ENCODE data around the gene TTLL5. TPM values are rescaled to one million over a fixed set of nuclear protein-coding genes. Genes with fewer than 3 reads are reported as not detected.

Gene TTLL5
- total RNA-seq, 2 experiments from 2014 or later: 19.8 to 26.4 TPM

GRCh38 chr14:75926431-75927115, 265.5 kb downstream of the TTLL5 start:
- no peak overlapping the region for H3K27ac ChIP-seq (ENCODE audit: low read depth in 1 of 2, low read length in 2 of 2)
- H3K4me3 ChIP-seq (ENCODE audit: low read length): no peak overlapping the region
- H3K4me1 ChIP-seq (ENCODE audit: insufficient read depth, low read length): no peaks in the 10 kb centered on the region
- Mint-ChIP-seq H3K9me3 (no peaks in the 10 kb centered on the region), H3K36me3 (ENCODE audit: low read depth) (no peaks in the 10 kb centered on the region), H3K27ac (no peak overlapping the region), H3K27me3 (no peaks in the 10 kb centered on the region), H3K4me3 (no peak overlapping the region), H3K4me1 (ENCODE audit: low read depth) (no peaks in the 10 kb centered on the region)
- intact Hi-C loops (cut with DNase I, micrococcal nuclease): no loop called here
- no peak for DNase-seq
- H3K27me3 ChIP-seq (ENCODE audit: control insufficient read depth in 1 of 2, insufficient read depth in 2 of 2, low read length in 2 of 2): no peaks in the 10 kb centered on the region
- H3K36me3 ChIP-seq (ENCODE audit: insufficient read depth, low read length): no peaks in the 10 kb centered on the region
- no peak for ATAC-seq (ENCODE audit: poor library complexity)
- no peaks in the 10 kb centered on the region for H3K9me3 ChIP-seq (ENCODE audit: control insufficient read depth in 1 of 2, insufficient read depth in 1 of 2, low read length in 2 of 2)
- CTCF ChIA-PET: no interaction called here
- no peak for TF ChIP-seq CTCF (IDR thresholded peaks at IDR 0.05)
- POLR2A ChIA-PET: no interaction called here

GRCh38 chr14:75927564-75928087, 266.6 kb downstream of the TTLL5 start:
- Histone ChIP-seq H3K9me3 (ENCODE audit: control insufficient read depth in 1 of 2, insufficient read depth in 1 of 2, low read length in 2 of 2) (no peaks in the 10 kb centered on the region), H3K4me1 (ENCODE audit: insufficient read depth, low read length) (no peaks in the 10 kb centered on the region), H3K27me3 (ENCODE audit: control insufficient read depth in 1 of 2, insufficient read depth in 2 of 2, low read length in 2 of 2) (no peaks in the 10 kb centered on the region), H3K27ac (ENCODE audit: low read depth in 1 of 2, low read length in 2 of 2) (no peak overlapping the region), H3K36me3 (ENCODE audit: insufficient read depth, low read length) (no peaks in the 10 kb centered on the region), H3K4me3 (ENCODE audit: low read length) (no peak overlapping the region)
- H3K27ac Mint-ChIP-seq: no peak overlapping the region
- TF ChIP-seq CTCF (IDR thresholded peaks at IDR 0.05): no peak
- ChIA-PET POLR2A (no interaction called here), CTCF (no interaction called here)
- no peaks in the 10 kb centered on the region for H3K27me3 Mint-ChIP-seq
- no peak for ATAC-seq (ENCODE audit: poor library complexity)
- DNase-seq: no peak
- no peaks in the 10 kb centered on the region for H3K9me3 Mint-ChIP-seq
- H3K4me1 Mint-ChIP-seq (ENCODE audit: low read depth): no peaks in the 10 kb centered on the region
- H3K4me3 Mint-ChIP-seq: no peak overlapping the region
- intact Hi-C loops (cut with DNase I, micrococcal nuclease): no loop called here
- H3K36me3 Mint-ChIP-seq (ENCODE audit: low read depth): no peaks in the 10 kb centered on the region

GRCh38 chr14:75928690-75929181, 267.7 kb downstream of the TTLL5 start:
- intact Hi-C loops (cut with DNase I, micrococcal nuclease): no loop called here
- ChIA-PET POLR2A (no interaction called here), CTCF (no interaction called here)
- Histone ChIP-seq H3K9me3 (ENCODE audit: control insufficient read depth in 1 of 2, insufficient read depth in 1 of 2, low read length in 2 of 2) (no peaks in the 10 kb centered on the region), H3K4me3 (ENCODE audit: low read length) (no peak overlapping the region), H3K27ac (ENCODE audit: low read depth in 1 of 2, low read length in 2 of 2) (no peak overlapping the region), H3K27me3 (ENCODE audit: control insufficient read depth in 1 of 2, insufficient read depth in 2 of 2, low read length in 2 of 2) (no peaks in the 10 kb centered on the region), H3K36me3 (ENCODE audit: insufficient read depth, low read length) (no peaks in the 10 kb centered on the region), H3K4me1 (ENCODE audit: insufficient read depth, low read length) (no peaks in the 10 kb centered on the region)
- TF ChIP-seq CTCF (IDR thresholded peaks at IDR 0.05): no peak
- no peaks in the 10 kb centered on the region for H3K9me3 Mint-ChIP-seq
- no peak for ATAC-seq (ENCODE audit: poor library complexity)
- H3K36me3 Mint-ChIP-seq (ENCODE audit: low read depth): no peaks in the 10 kb centered on the region
- H3K27ac Mint-ChIP-seq: no peak overlapping the region
- DNase-seq: no peak
- no peaks in the 10 kb centered on the region for H3K4me1 Mint-ChIP-seq (ENCODE audit: low read depth)
- H3K4me3 Mint-ChIP-seq: no peak overlapping the region
- H3K27me3 Mint-ChIP-seq: no peaks in the 10 kb centered on the region

Measured in CD4-positive, alpha-beta T cell (primary cell).